WI38 (cell line): ENCODE results near the gene EMC6.

Experiments
- H3K4me3 ChIP-seq: 2 replicates; pipeline ENCODE4 v1.5.1; 2011; ENCODE audit warnings: low read depth, mild to moderate bottlenecking, control low read depth, low read length
- TF ChIP-seq, protein P1 (sequence below): IDR thresholded peaks from 2 replicates; pipeline ENCODE4 v1.5.1; 2012; ENCODE audit warnings: low read depth, mild to moderate bottlenecking, control low read depth, low read length

EMC6 gene

DNA sequence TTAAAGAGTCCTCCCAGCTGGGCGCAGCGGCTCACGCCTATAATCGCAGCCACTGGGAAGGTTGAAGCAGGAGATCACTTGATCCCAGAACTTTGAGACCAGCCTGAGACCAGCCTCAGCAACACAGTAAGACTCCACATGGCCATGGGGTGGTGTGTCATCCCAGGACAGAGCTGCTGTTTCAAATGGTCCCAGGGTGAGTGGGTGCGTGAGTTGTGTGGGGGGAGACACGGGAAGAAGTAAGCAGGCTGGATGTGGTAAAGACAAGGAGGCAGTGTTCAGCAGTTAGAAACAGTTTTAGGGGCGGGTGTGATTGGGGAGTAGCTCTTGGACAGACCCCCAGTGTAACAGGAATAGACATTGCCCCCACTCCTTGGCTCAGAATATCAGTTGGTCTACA is 36.3 kb upstream of the EMC6 start:
- TF ChIP-seq, protein P1, sequence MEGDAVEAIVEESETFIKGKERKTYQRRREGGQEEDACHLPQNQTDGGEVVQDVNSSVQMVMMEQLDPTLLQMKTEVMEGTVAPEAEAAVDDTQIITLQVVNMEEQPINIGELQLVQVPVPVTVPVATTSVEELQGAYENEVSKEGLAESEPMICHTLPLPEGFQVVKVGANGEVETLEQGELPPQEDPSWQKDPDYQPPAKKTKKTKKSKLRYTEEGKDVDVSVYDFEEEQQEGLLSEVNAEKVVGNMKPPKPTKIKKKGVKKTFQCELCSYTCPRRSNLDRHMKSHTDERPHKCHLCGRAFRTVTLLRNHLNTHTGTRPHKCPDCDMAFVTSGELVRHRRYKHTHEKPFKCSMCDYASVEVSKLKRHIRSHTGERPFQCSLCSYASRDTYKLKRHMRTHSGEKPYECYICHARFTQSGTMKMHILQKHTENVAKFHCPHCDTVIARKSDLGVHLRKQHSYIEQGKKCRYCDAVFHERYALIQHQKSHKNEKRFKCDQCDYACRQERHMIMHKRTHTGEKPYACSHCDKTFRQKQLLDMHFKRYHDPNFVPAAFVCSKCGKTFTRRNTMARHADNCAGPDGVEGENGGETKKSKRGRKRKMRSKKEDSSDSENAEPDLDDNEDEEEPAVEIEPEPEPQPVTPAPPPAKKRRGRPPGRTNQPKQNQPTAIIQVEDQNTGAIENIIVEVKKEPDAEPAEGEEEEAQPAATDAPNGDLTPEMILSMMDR, result no peak
- H3K4me3 ChIP-seq, result no peak overlapping the region

GRCh38 chr17:3635474-3636153 is 33.0 kb upstream of the EMC6 start:
- peak overlapping the region; percentile 90 for H3K4me3 ChIP-seq
- TF ChIP-seq, protein P1, result no peak

DNA sequence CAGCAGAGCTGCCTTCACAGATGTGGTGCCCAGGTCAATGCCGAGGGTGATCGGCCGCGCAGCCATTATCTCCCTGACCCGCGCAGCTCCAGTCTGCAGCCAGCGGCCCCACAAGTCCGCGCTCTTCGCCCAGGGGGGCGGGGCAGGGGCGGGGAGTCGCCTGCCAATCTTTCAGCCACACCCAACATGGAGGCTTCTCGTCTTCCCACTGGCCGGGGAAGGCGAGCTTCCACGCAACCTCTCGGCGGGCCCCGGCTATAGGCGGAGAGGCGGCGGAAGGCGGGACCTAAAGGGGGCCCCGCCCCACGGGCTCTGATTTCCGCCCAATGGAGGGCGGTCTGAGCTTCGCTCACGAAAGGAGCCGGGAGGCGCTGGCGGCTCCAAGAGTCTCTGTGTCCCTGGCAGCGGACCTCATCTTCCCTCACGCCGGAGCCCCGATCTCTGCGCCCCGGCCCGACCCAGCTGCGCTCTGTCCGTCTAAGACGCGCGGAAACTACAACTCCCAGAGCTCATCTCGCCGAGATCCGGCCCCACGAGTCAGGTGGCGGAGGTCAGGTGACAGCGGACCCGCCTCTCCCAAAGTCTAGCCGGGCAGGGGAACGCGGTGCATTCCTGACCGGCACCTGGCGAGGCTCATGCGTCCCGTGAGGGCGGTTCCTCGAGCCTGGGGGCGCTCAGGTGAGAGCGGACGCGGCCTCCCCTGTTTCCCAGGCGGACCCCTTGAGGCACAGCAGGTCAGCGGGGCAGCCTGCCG is 32.3 kb upstream of the EMC6 start, which contains the start of the genes CTNS and SHPK:
Gene CTNS, plus strand, starts transcription at position 607 of the 754 bp plus-strand sequence. CDS start 3,447 bp downstream, outside the sequence.
Gene SHPK, minus strand, starts transcription at position 97 of the 754 bp plus-strand sequence. Its CDS starts 31 bp downstream, at position 66.
- H3K4me3 ChIP-seq, result peak within 1 kb of the TSS; percentile 90
- TF ChIP-seq, protein P1, result no peak

GRCh38 chr17:3636908-3637373 is 31.7 kb upstream of the EMC6 start:
- TF ChIP-seq, protein P1, result no peak
- H3K4me3 ChIP-seq, result peak overlapping the region; percentile 90

GRCh38 chr17:3639981-3640596 is 28.5 kb upstream of the EMC6 start:
- H3K4me3 ChIP-seq, result no peak overlapping the region
- TF ChIP-seq, protein P1, result no peak

- TF ChIP-seq, protein P1, result no peak
- no peak overlapping the region for H3K4me3 ChIP-seq
These were observed 27.6 kb upstream of the EMC6 start for GRCh38 chr17:3641014-3641413.
